Fibroblast of mammary gland (primary cell): Measurements from ENCODE around the gene PIP4K2B.

Experiments used
- DNase-seq: peaks from one replicate; pipeline ENCODE4 v3.0.0-alpha.2; 2010; ENCODE audit warnings: low read depth
- H3K4me3 ChIP-seq: 2 replicates; pipeline ENCODE4 v1.5.1; 2011; ENCODE audit warnings: low read depth, mild to moderate bottlenecking, low read length, moderate library complexity; ENCODE audit not compliant: control insufficient read depth
- TF ChIP-seq, protein P1 (sequence below): conservative IDR thresholded peaks from 2 replicates; pipeline ENCODE4 v1.5.1; 2011; ENCODE audit warnings: low read depth, low read length, inconsistent platforms; ENCODE audit not compliant: control insufficient read depth, insufficient read depth

Gene PIP4K2B

DNA sequence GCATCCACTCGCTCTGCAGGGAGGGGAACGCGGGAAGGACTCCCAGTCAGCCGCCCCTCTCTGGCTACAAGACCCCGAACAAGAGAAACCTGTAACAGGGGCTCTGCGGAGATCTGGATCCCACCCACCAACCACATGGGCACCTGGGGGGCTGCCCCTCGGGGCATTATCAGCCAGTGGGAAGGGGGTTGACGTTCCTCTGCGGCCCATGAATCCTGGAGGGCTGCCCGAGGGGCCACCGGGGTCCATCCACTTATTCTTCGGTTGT is 49.4 kb downstream of the PIP4K2B start:
- no peak for DNase-seq
- TF ChIP-seq, protein P1, sequence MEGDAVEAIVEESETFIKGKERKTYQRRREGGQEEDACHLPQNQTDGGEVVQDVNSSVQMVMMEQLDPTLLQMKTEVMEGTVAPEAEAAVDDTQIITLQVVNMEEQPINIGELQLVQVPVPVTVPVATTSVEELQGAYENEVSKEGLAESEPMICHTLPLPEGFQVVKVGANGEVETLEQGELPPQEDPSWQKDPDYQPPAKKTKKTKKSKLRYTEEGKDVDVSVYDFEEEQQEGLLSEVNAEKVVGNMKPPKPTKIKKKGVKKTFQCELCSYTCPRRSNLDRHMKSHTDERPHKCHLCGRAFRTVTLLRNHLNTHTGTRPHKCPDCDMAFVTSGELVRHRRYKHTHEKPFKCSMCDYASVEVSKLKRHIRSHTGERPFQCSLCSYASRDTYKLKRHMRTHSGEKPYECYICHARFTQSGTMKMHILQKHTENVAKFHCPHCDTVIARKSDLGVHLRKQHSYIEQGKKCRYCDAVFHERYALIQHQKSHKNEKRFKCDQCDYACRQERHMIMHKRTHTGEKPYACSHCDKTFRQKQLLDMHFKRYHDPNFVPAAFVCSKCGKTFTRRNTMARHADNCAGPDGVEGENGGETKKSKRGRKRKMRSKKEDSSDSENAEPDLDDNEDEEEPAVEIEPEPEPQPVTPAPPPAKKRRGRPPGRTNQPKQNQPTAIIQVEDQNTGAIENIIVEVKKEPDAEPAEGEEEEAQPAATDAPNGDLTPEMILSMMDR: no peak
- H3K4me3 ChIP-seq: peak overlapping the region; percentile 84

DNA sequence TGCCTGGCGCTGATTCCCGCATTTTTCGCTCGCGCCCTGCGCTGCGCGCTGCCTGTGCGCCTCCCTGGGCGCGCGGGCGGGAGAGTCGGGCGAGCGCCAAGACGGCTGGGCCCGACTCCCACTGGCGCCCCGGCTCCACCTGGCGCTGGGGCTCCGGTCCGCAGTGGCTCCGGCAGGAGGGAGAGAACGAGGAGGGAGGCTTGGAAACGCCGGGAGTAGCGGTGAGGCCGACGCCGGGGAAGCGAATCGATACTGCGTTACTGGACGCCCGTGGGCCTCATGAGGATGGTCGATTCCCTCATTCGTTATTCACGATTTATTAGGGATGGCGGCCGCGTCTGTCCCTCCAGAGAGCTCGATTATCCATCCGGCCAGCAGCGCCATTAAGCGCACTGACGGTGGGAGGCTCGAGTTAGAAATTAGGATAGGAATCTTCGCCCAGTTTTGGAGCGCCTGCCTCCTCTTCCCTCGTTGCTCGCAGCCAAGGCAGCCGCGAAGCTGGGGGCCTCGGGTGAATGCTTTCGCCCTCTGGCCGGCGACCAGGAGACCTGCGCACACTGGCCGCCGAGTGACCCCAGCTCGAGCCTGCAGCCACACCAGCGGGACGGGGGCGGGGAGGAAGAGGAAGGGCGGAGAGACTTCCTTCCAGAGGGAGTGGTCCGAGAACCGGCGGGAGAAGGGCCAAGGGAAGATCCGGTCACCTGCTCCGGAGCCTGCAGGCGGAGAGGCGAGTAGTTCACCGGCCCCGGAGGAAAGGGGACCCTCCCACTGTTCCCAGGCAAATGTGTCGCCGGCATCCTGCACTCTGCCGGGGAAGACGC is 49.9 kb downstream of the PIP4K2B start:
- peak; percentile 60 for DNase-seq
- TF ChIP-seq, protein P1: no peak
- peak overlapping the region; percentile 84 for H3K4me3 ChIP-seq

DNA sequence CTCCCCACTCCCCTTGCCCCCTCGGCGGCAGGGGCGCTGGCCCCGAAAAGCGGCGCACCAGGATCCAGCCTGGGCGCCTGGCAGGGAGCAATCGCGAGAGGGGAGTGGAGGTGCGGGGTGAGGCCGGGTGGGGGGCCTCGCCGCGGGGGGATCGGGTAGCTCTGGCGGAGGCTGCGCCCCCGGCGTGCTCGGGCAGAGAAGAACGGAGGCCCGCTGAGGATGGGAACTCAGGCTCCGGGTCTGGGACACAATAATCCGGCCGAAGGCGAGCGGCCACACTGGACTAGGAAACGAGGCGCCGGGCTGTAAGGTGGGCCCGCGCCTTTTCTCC is 50.5 kb downstream of the PIP4K2B start:
- peak overlapping the region; percentile 84 for H3K4me3 ChIP-seq
- TF ChIP-seq, protein P1: no peak
- DNase-seq: no peak

DNA sequence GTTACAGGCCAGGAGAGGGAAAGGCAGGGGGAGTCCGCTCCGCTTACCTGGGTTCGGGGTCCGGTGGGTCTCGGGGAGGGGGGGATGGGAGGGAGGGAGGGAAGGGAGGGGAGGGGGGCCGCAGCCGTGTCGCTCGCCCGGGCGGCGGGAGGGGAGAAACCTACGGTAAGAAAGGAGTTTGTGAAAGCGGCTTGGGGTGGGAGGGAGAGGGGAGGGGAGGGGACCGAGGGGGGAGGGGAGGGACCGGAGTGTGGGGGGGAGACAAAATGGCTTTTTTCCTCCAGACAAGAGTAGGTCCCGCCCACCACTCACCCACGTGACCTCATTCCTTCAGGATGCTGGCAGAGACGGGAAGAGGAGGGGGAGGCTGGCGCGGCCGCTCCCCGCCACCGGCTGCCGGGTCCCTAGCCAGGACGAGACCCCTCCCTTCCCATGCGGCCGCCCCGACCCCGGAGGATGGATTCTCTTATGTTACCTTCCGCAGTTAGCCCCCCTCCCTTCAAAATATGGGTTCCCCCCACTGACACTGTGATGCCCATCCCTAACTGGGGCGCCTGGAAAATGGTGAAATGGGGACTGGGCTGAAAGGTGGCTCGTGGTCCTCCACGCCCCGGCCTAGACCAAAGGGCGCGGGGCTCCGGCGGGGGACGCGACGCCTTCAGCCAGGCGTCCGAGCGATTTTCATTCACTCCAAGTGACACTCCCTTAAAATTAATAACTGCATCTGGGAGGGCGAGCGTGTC is 51.0 kb downstream of the PIP4K2B start, which contains the start of gene PCGF2:
TSS of gene PCGF2 (minus strand) at position 188 of the 743 bp plus-strand sequence. CDS start 7,934 bp downstream, outside the sequence.
- peak; percentile 84 for DNase-seq
- TF ChIP-seq, protein P1: no peak
- peak within 1 kb of the TSS; percentile 84 for H3K4me3 ChIP-seq

DNA sequence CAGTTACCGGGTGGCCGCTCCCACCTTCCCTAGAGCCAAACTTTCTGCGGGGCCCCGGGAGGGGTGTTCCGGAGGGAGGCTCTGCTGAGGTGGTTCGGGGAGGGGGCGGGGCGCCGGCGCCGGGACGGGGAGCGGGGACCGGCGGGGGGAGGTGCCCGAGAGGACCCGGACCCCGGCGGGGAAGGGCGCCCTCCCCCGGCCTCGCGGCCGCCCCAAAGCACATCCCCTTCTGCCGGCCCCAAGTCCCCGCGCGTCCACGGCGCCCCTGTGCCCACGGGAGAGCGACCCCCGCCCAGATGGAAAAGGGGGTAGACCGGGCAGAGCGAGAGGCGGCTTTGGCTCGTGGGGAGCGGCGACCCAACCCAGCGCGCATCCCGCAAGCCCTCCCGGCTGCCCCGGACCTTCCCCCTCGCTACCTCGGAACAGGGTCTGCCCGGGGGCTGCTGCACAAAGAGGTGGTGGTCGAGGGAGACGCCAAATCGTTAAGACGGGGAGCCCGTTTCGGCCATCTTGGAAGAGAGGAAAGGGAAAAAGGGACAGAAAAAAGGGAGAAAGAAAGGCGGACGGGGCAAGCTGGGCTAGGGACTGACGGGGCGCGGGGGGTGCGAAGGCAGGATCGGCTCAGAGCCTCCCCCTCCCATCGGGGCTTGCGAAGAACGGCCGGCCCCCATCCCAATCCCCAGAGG is 51.8 kb downstream of the PIP4K2B start:
- TF ChIP-seq, protein P1: no peak
- DNase-seq: no peak
- peak overlapping the region; percentile 84 for H3K4me3 ChIP-seq

DNA sequence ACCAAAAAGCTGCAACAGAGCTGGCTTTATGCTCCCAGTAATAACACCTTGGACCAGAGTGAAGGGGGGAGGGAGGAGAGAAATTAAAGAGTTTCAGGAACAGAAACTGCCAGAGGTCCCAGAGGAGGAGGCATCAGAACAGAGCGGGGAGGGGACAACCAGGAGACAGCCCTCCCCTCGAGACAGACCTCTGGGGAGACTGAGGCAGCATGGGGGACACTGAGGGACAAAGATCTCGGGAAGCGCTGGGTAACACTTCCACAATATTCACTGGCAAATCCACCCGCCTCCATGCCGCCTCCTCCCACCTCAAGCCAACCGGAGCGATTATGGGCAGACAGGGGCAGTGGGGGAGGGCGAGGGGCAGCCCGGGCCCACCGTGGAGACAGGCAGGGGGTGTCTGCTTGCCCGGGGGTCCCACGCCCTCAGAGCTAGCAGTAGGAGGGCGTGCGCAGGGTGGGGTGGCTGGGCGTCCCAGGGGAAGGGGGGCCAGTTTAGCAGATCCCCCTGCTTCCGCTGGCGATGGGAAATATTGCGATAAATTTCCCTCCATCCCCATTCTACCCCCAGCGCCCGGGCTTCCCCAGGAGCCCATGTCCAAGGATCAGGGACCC is 52.4 kb downstream of the PIP4K2B start:
- peak overlapping the region; percentile 84 for H3K4me3 ChIP-seq
- DNase-seq: no peak
- TF ChIP-seq, protein P1: no peak
